HepG2 (cell line): ENCODE data around the gene CD4. TPM values are rescaled to one million over a fixed set of nuclear protein-coding genes. Genes with fewer than 3 reads are reported as not detected.

ENCODE experiments used
- ATF1 ChIP-seq: IDR thresholded peaks from 2 replicates; pipeline ENCODE4 v1.6.1; 2016; ENCODE audit warnings: mild to moderate bottlenecking, control low read depth
- ATF4 ChIP-seq, 2 experiments: fragments of 450-650 bp in 1 of 2; sonication (generic) in 1 of 2; formaldehyde crosslinking; IDR thresholded peaks; 2 replicates each; pipeline versions ENCODE4 v1.5.0 to v1.8.0; 2020 to 2022; ENCODE audit warnings: mild to moderate bottlenecking in 1 of 2, missing genetic modification reagents in 1 of 2
- CHD4 ChIP-seq: fragments of 200-600 bp; sonication (generic); IDR thresholded peaks from 2 replicates; pipeline ENCODE4 v1.7.0; 2017; ENCODE audit warnings: mild to moderate bottlenecking, low read length, borderline replicate concordance
- ISL2 ChIP-seq: sonication (generic); formaldehyde crosslinking; IDR thresholded peaks from 2 replicates; pipeline ENCODE4 v1.5.0; 2020; ENCODE audit warnings: missing genetic modification reagents
- MLLT10 ChIP-seq: sonication (generic); formaldehyde crosslinking; IDR thresholded peaks from 2 replicates; pipeline ENCODE4 v1.4.0; 2020; ENCODE audit warnings: missing genetic modification reagents
- MYNN ChIP-seq: sonication (generic); formaldehyde crosslinking; IDR thresholded peaks from 2 replicates; pipeline ENCODE4 v1.4.0; 2020; ENCODE audit warnings: mild to moderate bottlenecking, low read depth, missing genetic modification reagents
- NCOA5 ChIP-seq: sonication (generic); formaldehyde crosslinking; IDR thresholded peaks from 2 replicates; pipeline ENCODE4 v1.4.0; 2020; ENCODE audit warnings: missing genetic modification reagents
- PCBP1 ChIP-seq: fragments of 200-400 bp; formaldehyde crosslinking; IDR thresholded peaks from 2 replicates; pipeline ENCODE4 v1.6.1; 2017; ENCODE audit warnings: mild to moderate bottlenecking, low read depth, low read length, borderline replicate concordance
- POLR2G ChIP-seq: fragments of 200-400 bp; formaldehyde crosslinking; IDR thresholded peaks from 2 replicates; pipeline ENCODE4 v1.6.1; 2018; ENCODE audit warnings: mild to moderate bottlenecking, low read depth, low read length, moderate library complexity
- RBAK ChIP-seq: sonication (generic); formaldehyde crosslinking; IDR thresholded peaks from 2 replicates; pipeline ENCODE4 v1.5.1; 2020; ENCODE audit warnings: mild to moderate bottlenecking, missing genetic modification reagents
- RORA ChIP-seq: sonication (generic); formaldehyde crosslinking; IDR thresholded peaks from 2 replicates; pipeline ENCODE4 v1.5.0; 2020; ENCODE audit warnings: mild to moderate bottlenecking, missing genetic modification reagents, moderate library complexity
- SRY ChIP-seq: sonication (generic); formaldehyde crosslinking; IDR thresholded peaks from 2 replicates; pipeline ENCODE4 v1.8.0; 2022; ENCODE audit warnings: mild to moderate bottlenecking, missing genetic modification reagents
- ZBTB7B ChIP-seq: sonication (generic); formaldehyde crosslinking; IDR thresholded peaks from 2 replicates; pipeline ENCODE4 v1.4.0; 2020; ENCODE audit warnings: missing genetic modification reagents
- ZNF256 ChIP-seq: sonication (generic); formaldehyde crosslinking; conservative IDR thresholded peaks from 2 replicates; pipeline ENCODE4 v1.4.0; 2020; ENCODE audit warnings: missing genetic modification reagents
- ZNF264 ChIP-seq: sonication (generic); formaldehyde crosslinking; IDR thresholded peaks from 2 replicates; pipeline ENCODE4 v1.4.0; 2020; ENCODE audit warnings: missing genetic modification reagents
- ZNF574 ChIP-seq: sonication (generic); formaldehyde crosslinking; IDR thresholded peaks from 2 replicates; pipeline ENCODE4 v1.4.0; 2020; ENCODE audit warnings: missing genetic modification reagents
- ZSCAN22 ChIP-seq: sonication (generic); formaldehyde crosslinking; IDR thresholded peaks from 2 replicates; pipeline ENCODE4 v1.4.0; 2020; ENCODE audit warnings: mild to moderate bottlenecking, missing genetic modification reagents
- polyA plus RNA-seq, 8 experiments: library from polyadenylated mRNA; depleted of rRNA in 3 of 8; stranded (reverse) in 7 of 8; unstranded in 1 of 8; fragments of >200 nt; fragmentation: Illumina TruSeq in 4 of 8; extraction: Trizol in 4 of 8; gene quantifications; 2 replicates each; pipeline versions ENCODE4 v1.2.1 to v1.2.3, GENCODE V29; 2011 to 2016; ENCODE audit warnings: low read depth in 4 of 8, missing spikeins in 1 of 8, mixed read lengths in 1 of 8; ENCODE audit not compliant: insufficient read depth in 1 of 8
- total RNA-seq, 5 experiments: library from RNA; depleted of rRNA; stranded (reverse); fragments of >200 nt; fragmentation: Illumina TruSeq; extraction: Trizol; gene quantifications; 2 replicates each; pipeline ENCODE4 v1.2.3, GENCODE V29; 2016; ENCODE audit warnings: low read depth in 1 of 5
- TF ChIP-seq, protein P1 (sequence below): sonication (generic); formaldehyde crosslinking; IDR thresholded peaks from 2 replicates; pipeline ENCODE4 v1.4.0; 2020; ENCODE audit warnings: low read depth, missing genetic modification reagents
- TF ChIP-seq, protein P2 (sequence below): sonication (generic); formaldehyde crosslinking; IDR thresholded peaks from 2 replicates; pipeline ENCODE4 v1.4.0; 2020; ENCODE audit warnings: missing genetic modification reagents

Gene CD4
- total and polyA plus RNA-seq, 2 of the 13 experiments (the other 11 are each of a cell fraction or from before 2014, with no cell fraction given): 0.07 to 0.95 TPM

DNA sequence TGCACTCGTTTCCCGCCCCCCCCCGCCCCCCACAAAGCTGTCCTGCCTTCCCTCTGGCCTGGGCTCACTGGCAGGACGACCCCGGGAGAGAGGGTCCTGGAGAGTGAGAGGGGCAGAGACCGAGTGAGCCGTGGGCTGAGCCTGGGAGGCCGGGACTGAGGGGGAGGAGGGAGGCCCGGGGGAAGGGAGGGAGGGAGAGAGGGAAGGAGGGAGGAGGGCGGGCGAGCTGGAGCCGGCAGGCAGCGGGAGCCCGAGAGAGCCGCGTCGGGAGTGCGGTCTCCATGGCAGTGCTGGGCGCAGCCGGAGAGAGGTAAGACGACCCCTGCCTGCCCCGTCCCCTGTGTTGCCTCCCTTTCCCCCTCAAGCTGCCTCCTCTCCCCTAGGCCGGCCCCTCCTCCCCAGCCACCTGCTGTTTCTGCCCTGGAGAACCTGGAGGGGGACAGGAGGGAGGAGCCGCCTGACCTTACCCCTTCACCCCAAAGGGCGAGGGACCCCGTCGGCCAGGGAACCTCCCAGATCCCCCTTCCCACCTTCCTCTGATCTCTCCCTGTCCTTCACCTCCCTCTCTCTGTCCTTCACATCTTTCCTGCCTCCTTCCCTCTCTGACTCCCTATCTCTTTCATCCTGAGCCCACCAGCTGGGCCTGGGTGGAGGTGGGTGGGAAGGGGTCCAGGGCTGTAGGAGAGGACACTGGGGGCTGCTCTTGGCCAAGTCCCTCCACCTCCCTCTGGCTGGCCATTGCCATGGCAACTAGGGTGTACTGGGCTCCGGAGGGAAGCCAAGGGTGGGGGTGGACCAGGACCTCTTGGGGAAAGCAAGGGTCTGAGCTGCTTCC lies 32.5 kb downstream of the CD4 start, which contains the start of gene GPR162 (continued):
- TF ChIP-seq ZSCAN22 (CRISPR knock-in tag) (no peak), PCBP1 (peak; percentile 69; the same call in 1 of the 2 replicates), ZNF264 (no peak), ZNF574 (CRISPR knock-in tag) (no peak), POLR2G (peak; percentile 35), ZBTB7B (CRISPR knock-in tag) (no peak), RBAK (CRISPR knock-in tag) (no peak), NCOA5 (CRISPR knock-in tag) (no peak), SRY (CRISPR knock-in tag) (no peak), ATF4 (CRISPR knock-in tag; IDR thresholded peaks at IDR 0.05) (no peak), MYNN (no peak), ATF1 (CRISPR knock-in tag) (no peak), ZNF256 (no peak), MLLT10 (CRISPR knock-in tag) (no peak), CHD4 (no peak), RORA (CRISPR knock-in tag) (no peak), ISL2 (CRISPR knock-in tag) (no peak)
- TF ChIP-seq, protein P1, sequence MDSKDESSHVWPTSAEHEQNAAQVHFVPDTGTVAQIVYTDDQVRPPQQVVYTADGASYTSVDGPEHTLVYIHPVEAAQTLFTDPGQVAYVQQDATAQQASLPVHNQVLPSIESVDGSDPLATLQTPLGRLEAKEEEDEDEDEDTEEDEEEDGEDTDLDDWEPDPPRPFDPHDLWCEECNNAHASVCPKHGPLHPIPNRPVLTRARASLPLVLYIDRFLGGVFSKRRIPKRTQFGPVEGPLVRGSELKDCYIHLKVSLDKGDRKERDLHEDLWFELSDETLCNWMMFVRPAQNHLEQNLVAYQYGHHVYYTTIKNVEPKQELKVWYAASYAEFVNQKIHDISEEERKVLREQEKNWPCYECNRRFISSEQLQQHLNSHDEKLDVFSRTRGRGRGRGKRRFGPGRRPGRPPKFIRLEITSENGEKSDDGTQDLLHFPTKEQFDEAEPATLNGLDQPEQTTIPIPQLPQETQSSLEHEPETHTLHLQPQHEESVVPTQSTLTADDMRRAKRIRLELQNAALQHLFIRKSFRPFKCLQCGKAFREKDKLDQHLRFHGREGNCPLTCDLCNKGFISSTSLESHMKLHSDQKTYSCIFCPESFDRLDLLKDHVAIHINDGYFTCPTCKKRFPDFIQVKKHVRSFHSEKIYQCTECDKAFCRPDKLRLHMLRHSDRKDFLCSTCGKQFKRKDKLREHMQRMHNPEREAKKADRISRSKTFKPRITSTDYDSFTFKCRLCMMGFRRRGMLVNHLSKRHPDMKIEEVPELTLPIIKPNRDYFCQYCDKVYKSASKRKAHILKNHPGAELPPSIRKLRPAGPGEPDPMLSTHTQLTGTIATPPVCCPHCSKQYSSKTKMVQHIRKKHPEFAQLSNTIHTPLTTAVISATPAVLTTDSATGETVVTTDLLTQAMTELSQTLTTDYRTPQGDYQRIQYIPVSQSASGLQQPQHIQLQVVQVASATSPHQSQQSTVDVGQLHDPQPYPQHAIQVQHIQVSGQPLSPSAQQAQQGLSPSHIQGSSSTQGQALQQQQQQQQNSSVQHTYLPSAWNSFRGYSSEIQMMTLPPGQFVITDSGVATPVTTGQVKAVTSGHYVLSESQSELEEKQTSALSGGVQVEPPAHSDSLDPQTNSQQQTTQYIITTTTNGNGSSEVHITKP: no peak
- TF ChIP-seq, protein P2, sequence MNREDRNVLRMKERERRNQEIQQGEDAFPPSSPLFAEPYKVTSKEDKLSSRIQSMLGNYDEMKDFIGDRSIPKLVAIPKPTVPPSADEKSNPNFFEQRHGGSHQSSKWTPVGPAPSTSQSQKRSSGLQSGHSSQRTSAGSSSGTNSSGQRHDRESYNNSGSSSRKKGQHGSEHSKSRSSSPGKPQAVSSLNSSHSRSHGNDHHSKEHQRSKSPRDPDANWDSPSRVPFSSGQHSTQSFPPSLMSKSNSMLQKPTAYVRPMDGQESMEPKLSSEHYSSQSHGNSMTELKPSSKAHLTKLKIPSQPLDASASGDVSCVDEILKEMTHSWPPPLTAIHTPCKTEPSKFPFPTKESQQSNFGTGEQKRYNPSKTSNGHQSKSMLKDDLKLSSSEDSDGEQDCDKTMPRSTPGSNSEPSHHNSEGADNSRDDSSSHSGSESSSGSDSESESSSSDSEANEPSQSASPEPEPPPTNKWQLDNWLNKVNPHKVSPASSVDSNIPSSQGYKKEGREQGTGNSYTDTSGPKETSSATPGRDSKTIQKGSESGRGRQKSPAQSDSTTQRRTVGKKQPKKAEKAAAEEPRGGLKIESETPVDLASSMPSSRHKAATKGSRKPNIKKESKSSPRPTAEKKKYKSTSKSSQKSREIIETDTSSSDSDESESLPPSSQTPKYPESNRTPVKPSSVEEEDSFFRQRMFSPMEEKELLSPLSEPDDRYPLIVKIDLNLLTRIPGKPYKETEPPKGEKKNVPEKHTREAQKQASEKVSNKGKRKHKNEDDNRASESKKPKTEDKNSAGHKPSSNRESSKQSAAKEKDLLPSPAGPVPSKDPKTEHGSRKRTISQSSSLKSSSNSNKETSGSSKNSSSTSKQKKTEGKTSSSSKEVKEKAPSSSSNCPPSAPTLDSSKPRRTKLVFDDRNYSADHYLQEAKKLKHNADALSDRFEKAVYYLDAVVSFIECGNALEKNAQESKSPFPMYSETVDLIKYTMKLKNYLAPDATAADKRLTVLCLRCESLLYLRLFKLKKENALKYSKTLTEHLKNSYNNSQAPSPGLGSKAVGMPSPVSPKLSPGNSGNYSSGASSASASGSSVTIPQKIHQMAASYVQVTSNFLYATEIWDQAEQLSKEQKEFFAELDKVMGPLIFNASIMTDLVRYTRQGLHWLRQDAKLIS (CRISPR knock-in tag): no peak
